Osteoblast (primary cell): ENCODE data around the gene ACTR3C. TPM values are rescaled to one million over a fixed set of nuclear protein-coding genes. Genes with fewer than 3 reads are reported as not detected.

Source experiments
- DNase-seq: peaks from one replicate; pipeline ENCODE4 v3.0.0; 2011; ENCODE audit warnings: low spot score, mixed read lengths; ENCODE audit not compliant: insufficient read length; ENCODE audit errors: missing footprints
- H2AFZ ChIP-seq: 2 replicates; pipeline ENCODE4 v1.6.0; 2011; ENCODE audit warnings: mild to moderate bottlenecking, low read length
- H3K27ac ChIP-seq: 2 replicates; pipeline ENCODE4 v1.5.1; 2011; ENCODE audit warnings: mild to moderate bottlenecking, low read depth, low read length, moderate library complexity
- H3K27me3 ChIP-seq: 2 replicates; pipeline ENCODE4 v1.6.0; 2012; ENCODE audit warnings: mild to moderate bottlenecking, control low read depth, inconsistent platforms, low read length, moderate library complexity; ENCODE audit not compliant: insufficient read depth
- H3K36me3 ChIP-seq: 2 replicates; pipeline ENCODE4 v1.5.1; 2011; ENCODE audit warnings: mild to moderate bottlenecking, low read length, control low read depth, moderate library complexity; ENCODE audit not compliant: insufficient read depth
- H3K4me1 ChIP-seq: 2 replicates; pipeline ENCODE4 v1.5.1; 2011; ENCODE audit warnings: mild to moderate bottlenecking, low read length, control low read depth, moderate library complexity; ENCODE audit not compliant: insufficient read depth
- H3K4me2 ChIP-seq: 2 replicates; pipeline ENCODE4 v1.6.0; 2011; ENCODE audit warnings: mild to moderate bottlenecking, low read length; ENCODE audit not compliant: insufficient read depth
- H3K4me3 ChIP-seq: fragments of 200-600 bp; sonication (generic); 3 replicates; pipeline ENCODE4 v1.5.1; 2012; ENCODE audit warnings: mild to moderate bottlenecking, low read length, inconsistent platforms; ENCODE audit not compliant: insufficient read depth
- H3K79me2 ChIP-seq: 2 replicates; pipeline ENCODE4 v1.6.0; 2012; ENCODE audit warnings: mild to moderate bottlenecking, low read length, control low read depth, inconsistent platforms; ENCODE audit not compliant: insufficient read depth
- H3K9me3 ChIP-seq: 2 replicates; pipeline ENCODE4 v1.5.1; 2011; ENCODE audit warnings: low read depth, low read length, control low read depth
- H4K20me1 ChIP-seq: 2 replicates; pipeline ENCODE4 v1.6.0; 2012; ENCODE audit warnings: mild to moderate bottlenecking, low read length, control low read depth; ENCODE audit not compliant: insufficient read depth
- total RNA-seq: library from RNA; depleted of rRNA; stranded (reverse); fragments of >200 nt; gene quantifications from 2 replicates; pipeline ENCODE4 v1.2.3, GENCODE V29; 2012
- TF ChIP-seq, protein P1 (sequence below): IDR thresholded peaks from 2 replicates; pipeline ENCODE4 v1.5.1; 2011; ENCODE audit warnings: mild to moderate bottlenecking, low read depth, low read length, moderate library complexity; ENCODE audit errors: extremely low read depth

ACTR3C gene
- total RNA-seq, 1 donor: 1.8 TPM

DNA sequence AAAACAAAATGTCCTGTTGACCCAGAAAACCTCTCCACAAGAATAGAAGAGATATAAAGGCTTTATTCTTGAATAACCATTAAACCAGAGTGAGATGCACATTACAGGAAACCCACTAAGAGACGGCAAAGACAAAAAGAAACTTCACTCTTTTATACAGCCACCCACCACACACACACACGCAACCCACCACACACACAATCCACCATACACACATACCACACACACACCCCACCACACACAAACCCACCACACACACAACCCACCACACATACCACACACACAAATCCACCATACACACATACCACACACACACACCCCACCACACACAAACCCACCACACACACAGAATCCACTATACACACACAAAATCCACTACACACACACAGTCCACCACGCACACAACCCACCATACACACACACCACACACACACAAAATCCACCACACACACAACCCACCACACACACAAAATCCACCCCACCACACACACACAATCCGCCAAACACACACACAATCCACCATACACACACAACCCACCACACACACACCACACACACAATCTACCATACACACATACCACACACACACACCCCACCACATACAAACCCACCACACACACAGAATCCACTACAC lies 35.8 kb upstream of the ACTR3C start:
- Histone ChIP-seq H3K27me3 (no peaks in the 10 kb centered on the region), H3K4me2 (no peak overlapping the region), H3K4me1 (peaks cover 6% of the 10 kb centered on the region), H3K27ac (no peak overlapping the region), H3K36me3 (no peaks in the 10 kb centered on the region), H3K4me3 (no peak overlapping the region), H4K20me1 (no peaks in the 10 kb centered on the region), H2AFZ (no peak overlapping the region), H3K9me3 (no peaks in the 10 kb centered on the region), H3K79me2 (no peaks in the 10 kb centered on the region)
- DNase-seq: no peak
- TF ChIP-seq, protein P1, sequence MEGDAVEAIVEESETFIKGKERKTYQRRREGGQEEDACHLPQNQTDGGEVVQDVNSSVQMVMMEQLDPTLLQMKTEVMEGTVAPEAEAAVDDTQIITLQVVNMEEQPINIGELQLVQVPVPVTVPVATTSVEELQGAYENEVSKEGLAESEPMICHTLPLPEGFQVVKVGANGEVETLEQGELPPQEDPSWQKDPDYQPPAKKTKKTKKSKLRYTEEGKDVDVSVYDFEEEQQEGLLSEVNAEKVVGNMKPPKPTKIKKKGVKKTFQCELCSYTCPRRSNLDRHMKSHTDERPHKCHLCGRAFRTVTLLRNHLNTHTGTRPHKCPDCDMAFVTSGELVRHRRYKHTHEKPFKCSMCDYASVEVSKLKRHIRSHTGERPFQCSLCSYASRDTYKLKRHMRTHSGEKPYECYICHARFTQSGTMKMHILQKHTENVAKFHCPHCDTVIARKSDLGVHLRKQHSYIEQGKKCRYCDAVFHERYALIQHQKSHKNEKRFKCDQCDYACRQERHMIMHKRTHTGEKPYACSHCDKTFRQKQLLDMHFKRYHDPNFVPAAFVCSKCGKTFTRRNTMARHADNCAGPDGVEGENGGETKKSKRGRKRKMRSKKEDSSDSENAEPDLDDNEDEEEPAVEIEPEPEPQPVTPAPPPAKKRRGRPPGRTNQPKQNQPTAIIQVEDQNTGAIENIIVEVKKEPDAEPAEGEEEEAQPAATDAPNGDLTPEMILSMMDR: no peak

DNA sequence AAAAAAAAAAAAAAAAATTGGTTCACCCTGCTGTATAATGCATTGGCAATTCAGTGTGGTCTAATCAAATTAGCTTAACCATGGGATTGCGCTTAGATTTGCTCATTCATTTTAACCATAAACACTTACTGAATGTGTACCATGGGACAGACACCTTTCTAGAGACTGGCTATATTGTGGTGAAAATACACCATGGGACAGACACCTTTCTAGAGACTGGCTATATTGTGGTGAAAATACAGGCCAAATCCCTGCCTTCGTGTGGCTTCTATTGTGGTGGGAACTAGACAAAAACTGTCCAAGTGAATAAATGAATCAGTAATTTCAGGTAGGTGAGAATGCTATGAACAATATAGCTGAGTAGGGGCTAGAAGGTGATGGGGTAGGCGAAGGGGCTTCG lies 35.1 kb upstream of the ACTR3C start:
- Histone ChIP-seq H3K4me2 (no peak overlapping the region), H3K4me1 (peaks cover 6% of the 10 kb centered on the region), H3K36me3 (no peaks in the 10 kb centered on the region), H2AFZ (no peak overlapping the region), H3K27ac (no peak overlapping the region), H3K79me2 (no peaks in the 10 kb centered on the region), H3K27me3 (no peaks in the 10 kb centered on the region), H4K20me1 (no peaks in the 10 kb centered on the region), H3K9me3 (no peaks in the 10 kb centered on the region), H3K4me3 (no peak overlapping the region)
- TF ChIP-seq, protein P1: no peak
- DNase-seq: no peak

DNA sequence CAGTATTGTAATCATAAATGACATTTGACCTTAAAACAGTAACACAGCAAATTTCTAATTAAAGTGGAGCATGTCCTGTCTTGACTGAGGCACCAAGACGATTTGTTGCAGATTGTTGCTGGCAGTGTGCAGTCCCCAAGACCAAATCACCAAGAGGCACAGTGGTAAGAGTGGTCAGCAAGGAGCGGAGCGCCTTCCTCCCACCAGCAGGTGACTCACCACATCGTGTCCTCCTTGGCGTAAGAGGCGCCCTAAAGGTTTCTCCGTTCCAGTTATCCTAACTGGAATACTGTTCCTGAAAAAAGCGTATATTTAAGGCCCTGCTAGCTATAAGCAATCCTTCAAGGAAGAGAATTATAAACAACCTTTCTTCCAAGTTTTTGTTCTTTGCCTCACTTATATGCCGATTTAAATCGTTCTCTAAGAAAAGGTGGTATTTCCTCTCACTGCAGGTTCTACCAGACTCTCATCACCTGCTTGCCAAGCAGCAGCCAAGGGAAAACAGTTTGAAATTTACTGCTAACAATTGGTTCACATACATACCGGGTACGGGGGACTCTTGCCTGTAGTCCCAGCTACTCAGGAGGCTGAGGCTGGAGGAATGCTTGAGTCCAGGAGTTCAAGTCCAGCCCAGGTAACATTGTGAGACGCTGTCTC lies 34.6 kb upstream of the ACTR3C start:
- TF ChIP-seq, protein P1: no peak

DNA sequence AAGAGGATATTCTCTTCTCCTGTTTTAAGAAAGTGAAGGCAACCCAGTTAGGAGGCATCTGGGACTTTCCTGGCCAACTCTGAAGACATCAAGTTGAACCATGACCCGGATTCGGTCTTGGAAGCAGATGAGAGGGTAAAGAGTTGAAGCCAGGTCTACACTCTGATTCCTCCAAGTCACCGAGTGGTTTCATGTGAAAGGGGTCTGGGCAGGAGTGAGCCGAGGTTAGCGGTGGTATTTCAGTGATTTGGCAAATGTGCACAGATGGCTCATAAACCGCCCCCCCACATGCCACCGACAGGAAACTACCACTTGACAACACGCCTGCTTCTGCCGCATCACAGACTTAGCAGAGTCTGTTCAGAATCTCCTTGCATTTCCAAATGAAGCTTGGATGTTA lies 33.9 kb upstream of the ACTR3C start:
- Histone ChIP-seq H3K27ac (no peak overlapping the region), H3K36me3 (no peaks in the 10 kb centered on the region), H3K27me3 (no peaks in the 10 kb centered on the region), H3K4me1 (peaks cover 6% of the 10 kb centered on the region), H3K4me2 (no peak overlapping the region), H3K79me2 (no peaks in the 10 kb centered on the region), H3K9me3 (no peaks in the 10 kb centered on the region), H3K4me3 (no peak overlapping the region), H4K20me1 (no peaks in the 10 kb centered on the region), H2AFZ (peak overlapping the region; percentile 25)
- TF ChIP-seq, protein P1: no peak
- DNase-seq: no peak

More for the DNA sequence above, 34.6 kb upstream of the ACTR3C start:
- H3K4me1 ChIP-seq: peaks cover 6% of the 10 kb centered on the region
- H3K27me3 ChIP-seq: no peaks in the 10 kb centered on the region
- H3K36me3 ChIP-seq: no peaks in the 10 kb centered on the region
- no peaks in the 10 kb centered on the region for H3K9me3 ChIP-seq
- H3K79me2 ChIP-seq: no peaks in the 10 kb centered on the region
- no peak overlapping the region for H3K4me2 ChIP-seq
- H3K27ac ChIP-seq: no peak overlapping the region
- peak; percentile 66 for DNase-seq
- peak overlapping the region; percentile 35 for H2AFZ ChIP-seq
- H3K4me3 ChIP-seq: no peak overlapping the region
- H4K20me1 ChIP-seq: no peaks in the 10 kb centered on the region
